Endothelial cell of hepatic sinusoid (primary cell): Measurements from ENCODE around the gene GARNL3.

Experiments
- in situ Hi-C: cut with HindIII; loops from 2 replicates; pipeline ENCODE4 v1.10.0; 2017; ENCODE audit warnings: low sequenced_read_pairs

The GARNL3 gene

DNA sequence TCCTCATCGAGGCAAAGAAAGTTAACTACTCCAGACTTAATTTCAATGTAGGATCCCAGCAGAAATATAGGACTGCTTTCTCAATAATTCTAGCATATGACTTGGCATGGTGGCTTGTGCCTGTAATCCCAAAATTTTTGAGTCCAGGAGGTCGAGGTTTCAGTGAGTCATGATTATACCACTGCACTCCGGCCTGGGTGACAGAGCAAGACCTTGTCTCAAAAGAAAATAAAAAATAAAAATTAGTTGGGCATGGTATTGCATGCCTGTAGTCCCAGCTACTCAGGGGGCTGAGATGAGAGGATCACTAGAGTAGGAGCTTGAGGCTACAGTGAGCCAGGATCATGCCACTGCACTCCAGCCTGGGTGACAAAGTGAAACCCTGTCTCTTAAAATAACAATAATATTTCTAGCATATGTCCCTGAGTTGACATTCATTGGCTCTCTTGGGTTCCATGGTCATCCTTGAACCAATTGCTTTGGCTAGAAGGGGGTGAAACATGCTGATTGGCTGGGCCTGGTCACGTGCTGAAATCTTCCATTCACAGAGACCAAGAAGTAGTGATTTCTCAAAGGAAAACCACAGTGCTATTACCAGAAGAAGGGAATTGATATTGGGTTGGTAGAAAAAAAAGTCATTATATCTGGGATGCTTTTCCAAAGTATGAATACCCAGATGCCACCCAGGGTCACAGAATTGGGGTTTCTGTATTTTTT, 31.6 kb upstream of the GARNL3 start:
- in situ Hi-C loops = loop anchor here (5.0 kb wide), 1 partner anchor 174 kb away; no protein-coding TSS in a partner anchor

DNA sequence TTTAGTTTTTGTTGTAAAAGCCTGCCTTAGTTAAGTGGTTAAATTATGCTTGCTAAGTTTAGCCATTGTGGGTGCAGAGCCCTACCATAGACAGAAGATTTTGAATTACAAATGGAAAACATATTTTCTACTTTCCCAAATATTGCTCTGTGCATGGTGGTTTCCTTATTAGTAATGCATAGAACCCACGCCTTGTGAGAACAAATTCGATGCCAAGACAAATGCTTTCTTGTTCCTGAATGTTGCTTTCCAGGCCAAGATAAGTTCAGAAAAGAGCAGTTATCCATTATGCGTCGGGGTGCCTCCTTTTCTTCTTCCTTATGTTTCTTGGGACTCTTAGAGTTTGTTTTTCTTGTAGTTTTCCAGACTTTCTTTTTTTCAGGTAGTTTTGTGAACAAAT, 31.0 kb upstream of the GARNL3 start:
- in situ Hi-C loops = loop anchor here (5.0 kb wide), 1 partner anchor 174 kb away; no protein-coding TSS in a partner anchor

DNA sequence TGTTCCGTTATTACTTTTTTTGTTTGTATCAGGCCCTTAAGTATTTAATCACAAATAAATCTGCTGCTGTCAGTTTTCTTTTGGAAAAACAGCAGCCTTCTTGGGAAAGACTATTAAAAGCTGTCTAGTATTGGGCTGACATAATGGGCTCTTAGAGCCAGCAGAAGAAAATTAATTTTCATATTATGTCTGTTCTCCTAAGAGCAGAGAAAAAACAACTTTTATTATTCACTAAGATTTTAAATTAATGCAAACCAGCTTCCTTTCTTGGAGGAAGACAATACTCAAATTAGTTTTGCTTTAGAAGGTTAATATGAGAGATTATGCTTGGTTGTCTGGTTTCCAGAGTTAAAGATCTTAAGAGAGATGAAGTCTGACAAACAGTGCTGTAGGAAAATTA, 30.6 kb upstream of the GARNL3 start:
- in situ Hi-C loops = loop anchor here (5.0 kb wide), 1 partner anchor 173 kb away; no protein-coding TSS in a partner anchor

DNA sequence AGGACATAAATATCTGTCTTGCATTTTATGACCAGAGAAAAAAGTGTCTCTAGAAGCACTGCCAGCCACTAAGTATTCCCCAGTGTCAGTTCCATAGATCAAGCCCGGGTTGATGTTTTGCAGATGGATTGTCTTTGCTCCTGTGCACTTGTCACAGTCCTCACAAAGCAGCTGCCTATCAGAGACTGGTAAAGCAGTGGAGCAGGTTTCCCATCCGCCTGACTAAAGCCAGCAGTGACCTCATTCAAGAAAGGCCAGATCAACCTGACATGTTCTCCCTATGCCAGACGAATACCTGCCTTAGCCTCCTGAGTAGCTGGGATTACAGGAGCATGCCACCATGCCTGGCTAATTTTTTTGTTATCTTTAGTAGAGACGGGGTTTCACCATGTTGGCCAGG, 26.8 kb upstream of the GARNL3 start:
- in situ Hi-C loops = no loop called here

DNA sequence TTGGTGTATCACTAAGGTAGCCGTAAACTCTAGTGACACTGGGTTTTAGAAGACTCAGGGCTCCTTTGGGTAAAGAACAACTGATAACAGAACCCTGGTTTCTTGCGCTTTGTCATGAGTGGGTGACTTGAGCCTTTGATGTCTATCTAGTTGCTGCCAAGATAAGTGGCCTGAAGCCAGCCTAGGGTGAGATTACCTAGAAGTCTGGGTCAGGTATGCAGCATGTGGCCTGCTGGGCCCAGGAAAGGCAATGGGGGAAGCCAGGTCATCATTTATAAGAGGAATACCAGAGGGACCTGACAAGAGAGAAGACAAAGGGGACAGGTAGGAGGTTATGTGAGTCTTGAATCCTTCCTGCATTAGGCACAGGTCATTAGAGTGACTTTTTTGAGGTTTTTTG, 23.2 kb upstream of the GARNL3 start:
- in situ Hi-C loops = no loop called here

DNA sequence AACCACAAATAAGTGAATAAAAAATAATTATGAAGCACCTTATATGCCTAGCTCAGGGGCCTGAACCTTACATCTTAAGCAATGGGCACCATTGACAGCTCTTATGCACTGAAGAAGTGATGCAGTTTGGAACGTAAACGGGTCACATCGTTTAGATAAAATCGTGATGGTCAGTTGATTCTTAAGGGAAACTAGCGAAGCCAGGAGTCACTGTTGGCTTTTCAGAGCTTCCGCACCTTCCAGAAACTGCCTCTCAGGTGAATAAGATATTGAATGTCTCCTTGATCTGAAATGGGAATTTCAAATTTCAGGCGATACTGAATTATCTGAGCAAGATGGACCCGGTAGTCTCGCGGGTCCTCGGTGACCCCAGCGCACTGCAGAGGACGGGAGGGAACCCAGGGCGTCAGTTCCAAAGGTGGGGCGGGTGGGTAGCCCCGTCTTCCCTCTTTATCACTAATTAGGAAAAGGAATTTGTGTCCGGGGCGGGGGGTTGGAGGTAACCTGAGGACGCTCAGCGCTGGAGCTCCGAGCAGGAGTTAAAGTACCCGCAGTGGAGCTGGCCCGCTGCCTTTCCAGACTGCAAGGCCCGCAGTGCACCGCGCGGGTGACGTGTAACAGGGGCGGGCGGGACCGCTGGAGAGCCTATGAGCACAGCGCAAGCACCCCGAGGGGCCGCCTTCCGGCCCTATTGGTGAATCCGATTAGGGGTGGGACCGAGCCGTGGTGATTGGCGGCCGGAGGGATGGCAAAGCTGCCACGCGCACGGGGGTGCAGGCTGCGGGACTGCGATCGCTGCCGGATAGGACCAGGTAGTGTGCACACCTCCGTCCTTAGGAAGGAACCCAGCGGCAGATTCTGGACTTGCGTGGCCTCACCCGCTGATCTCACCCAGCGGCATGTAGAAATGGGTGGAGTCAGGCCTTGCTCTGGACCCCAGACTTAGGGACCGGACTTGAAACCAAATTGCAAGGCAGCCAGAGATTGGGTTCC, 19.7 kb upstream of the GARNL3 start:
- in situ Hi-C loops = no loop called here

DNA sequence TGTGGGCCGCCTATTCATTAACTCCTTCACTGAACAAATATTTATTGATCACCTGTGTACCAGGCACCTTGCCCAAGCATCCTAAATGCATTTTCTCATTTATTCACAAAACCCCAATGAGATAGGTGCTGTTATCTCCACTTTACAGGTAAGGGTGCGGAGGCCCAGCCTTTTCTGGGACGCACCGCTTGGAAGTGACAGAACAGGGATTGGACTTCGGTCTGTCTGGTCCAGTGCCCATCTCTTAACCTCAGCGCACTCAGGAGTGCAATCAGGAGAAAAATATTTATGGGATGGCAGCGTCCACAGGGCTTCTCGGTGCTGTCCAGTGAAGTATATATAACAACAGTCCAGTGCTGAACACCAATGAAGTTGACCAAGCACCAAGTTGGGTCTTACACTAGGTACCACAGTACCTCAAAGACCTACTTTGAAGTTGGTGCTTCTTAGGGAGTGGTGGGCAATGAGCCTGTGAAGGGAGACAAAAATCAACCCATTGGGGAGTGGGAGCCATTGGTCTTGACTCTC, 18.9 kb upstream of the GARNL3 start:
- in situ Hi-C loops = no loop called here

DNA sequence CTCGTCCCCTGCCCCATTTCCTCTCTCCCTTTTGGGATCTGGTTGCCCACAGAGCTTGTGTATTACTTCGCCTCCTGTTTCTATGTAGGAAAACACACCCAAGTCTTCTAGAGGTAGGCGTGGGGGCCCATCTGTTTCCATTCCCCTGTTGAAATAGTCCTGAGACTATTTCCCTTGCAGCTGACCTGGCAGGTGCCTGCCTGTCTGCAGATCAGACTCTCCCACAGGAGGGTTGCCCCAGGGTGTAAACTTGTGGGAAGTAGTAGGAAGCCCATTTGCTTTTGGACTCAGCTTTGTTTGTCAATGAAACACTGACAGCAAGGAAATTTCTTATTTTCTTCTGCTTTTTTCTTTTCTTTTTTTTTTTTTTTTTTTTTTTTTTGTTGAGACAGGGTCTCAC, 16.3 kb upstream of the GARNL3 start:
- in situ Hi-C loops = no loop called here

DNA sequence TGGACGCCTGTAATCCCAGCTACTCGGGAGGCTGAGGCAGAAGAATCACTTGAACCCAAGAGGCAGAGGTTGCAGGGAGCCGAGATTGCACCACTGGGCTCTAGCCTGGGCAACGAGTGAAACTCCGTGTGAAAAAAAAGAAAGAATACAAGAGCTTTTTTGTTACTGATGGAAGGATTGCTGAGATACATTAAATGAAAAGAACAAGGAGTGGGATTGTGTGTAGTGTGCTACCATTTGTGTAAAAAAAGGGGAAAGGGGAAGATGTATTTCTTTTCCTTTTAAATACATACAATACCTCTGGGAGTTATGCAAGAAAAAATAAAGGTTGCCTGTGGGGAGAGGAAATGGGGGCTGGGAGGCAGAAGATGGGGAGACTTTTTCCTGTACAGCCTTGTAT, 14.7 kb upstream of the GARNL3 start:
- in situ Hi-C loops = loop anchor here (5.0 kb wide), 1 partner anchor 97 kb away; no protein-coding TSS in a partner anchor

DNA sequence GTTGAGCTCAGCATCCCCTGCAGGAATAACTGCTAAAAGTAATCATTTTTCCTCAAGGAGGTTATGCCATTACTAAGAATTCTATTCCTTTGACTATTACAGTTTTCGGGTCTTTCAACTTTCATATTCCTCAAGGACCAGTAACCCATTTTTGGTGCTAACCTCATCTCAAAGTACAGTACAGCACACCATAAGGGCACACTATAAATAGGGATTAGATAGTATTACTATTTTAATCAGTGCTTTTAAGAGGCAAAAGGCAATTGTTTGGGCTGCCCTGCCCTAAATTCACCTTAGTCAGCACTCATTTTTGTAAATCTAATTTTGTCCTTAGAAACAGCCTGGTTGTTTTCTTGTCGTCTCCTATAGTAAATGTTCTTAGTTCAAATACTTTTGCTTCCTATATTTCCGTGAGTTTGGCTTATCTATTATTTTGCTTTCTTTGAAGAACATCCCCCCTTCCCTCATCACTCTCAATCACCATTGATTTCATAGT, 13.6 kb upstream of the GARNL3 start:
- in situ Hi-C loops = loop anchor here (5.0 kb wide), 1 partner anchor 96 kb away; no protein-coding TSS in a partner anchor

DNA sequence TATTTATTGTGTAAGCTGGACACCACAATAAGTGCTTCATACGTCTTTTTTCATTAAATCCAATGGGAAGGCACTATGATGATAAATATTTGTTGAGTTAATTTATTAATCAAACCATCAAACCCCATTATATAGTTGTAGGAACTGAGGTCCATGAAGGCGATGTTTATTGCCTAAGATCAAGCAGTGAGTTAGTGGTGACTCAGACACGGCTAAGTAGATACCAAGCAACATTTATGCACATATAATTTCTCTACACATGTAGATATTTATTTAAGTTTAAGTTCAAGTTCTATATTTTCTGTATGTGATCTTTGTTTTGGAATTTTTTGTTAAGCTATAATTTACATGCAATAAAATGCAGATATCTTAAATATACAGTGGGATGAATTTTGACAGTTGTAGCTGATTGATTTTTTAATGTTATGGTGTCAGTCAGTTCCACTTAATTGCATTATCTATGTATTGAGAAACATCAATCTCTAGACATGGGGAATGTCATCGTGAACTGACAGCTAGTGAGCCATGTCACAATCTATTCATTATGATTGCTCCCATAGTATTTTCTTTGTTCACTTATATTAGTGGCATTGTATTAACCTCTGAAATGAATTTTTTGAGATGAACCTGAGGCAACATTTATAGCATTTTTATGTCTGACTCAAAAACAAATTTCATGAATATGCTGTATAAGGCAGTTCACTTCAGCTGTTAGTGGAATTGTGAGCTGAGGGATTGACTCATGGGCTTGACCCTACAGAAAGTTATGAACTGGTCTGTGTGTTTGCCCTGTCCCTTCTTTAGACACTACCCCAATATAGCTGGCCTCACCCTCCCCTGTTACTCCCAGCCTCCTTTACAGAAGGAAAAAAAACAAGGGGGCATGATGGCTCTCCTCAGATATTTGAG, 11.9 kb upstream of the GARNL3 start:
- in situ Hi-C loops = loop anchor here (5.0 kb wide), 1 partner anchor 95 kb away; no protein-coding TSS in a partner anchor

DNA sequence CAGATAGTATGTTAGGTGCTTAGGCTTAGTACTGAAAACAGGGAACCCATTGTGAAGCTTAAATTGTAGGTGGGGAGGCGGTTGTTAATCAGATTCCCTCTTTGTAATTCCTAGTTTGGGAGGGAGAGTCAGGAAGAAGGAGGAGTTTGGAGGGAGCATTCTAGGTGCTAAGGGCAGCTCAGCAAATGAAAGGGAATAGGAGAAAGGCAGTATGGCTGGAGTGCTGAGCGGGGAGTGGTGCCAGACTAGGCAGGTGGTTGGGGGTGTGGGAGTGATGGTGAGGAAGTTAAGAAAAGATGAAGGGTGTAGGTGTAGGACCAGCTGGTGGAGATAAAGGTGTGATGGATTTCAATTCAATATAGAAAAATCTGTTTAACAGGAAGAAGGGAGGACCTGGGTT, 11.1 kb upstream of the GARNL3 start:
- in situ Hi-C loops = loop anchor here (5.0 kb wide), 1 partner anchor 94 kb away; no protein-coding TSS in a partner anchor

DNA sequence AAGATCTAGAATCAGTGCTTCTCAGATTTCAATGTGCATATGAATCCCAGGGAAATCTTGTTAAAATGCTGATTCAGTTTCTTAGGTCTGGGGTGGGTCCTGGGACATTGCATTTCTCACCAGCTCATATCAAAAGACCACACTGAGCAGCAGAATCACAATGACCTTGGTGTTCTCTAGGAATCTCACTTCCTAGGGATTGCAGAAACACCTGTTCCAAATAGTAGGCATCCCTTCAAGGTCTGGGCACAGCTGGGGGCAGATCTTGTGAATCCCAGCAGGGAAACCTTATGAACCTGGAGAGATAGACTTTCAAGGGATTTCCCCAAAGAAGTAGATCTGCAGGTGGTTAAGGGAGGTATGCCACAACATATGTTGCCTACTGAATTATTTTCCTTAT, 8.9 kb upstream of the GARNL3 start:
- in situ Hi-C loops = no loop called here

DNA sequence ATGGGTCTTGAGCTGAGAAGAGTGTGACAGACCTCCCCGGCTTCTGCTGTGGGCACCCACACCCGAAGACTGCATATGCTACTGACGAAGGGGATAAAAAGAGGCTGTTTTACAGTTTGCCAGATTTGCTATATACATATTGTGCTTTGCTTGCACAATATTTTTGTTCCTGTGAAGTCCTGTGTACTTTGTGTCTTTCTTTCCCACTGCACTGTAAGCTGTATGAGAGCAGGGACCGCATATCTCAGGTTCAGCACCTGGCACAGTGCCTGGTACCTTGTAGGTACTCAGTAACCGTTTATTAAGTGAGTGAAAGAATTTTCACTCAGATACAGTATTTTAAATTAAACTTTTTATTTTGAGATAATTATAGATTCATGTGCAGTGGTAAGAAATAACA, 8.2 kb upstream of the GARNL3 start:
- in situ Hi-C loops = no loop called here

DNA sequence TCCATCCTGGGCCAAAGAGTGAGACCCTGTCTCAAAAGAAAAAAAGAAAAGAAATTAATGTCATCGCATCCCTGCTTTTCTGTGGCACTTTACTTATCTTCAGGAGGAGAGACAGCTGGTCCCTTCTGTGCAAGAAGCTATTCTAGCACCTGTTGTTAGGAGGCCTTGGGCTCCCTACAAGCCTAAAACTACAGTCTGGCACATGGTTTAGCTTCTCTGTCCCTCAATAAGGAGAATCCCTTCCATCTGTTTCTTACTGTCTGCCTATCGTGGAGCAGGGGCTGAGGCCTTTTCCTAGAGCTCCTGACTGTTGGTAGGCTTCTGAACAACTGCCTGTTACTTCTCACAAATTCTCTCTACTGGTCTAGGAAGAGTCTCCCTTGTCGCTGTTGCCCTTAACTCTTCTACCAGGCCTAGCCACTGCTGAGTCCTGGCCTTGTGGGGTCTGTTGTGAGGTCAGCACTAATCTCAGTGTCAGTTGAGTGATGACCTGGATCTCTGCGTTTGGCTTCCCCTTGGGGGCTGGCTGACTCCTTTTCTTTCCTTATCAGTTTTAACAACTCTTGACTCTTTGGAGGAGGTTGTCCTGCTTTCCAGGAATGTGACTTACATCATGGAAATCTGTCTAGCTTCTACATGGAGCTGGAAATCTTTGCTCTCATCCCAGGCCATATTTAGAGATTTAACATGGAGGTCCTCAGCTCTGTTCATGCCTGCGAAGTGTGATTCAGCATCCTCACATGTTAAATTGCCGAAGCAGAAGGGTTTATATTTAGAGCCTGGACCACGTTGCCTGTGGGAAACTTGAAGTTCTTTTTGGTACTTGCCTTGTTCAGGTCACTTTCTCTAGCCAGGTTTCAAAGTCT, 5.7 kb upstream of the GARNL3 start:
- in situ Hi-C loops = no loop called here

DNA sequence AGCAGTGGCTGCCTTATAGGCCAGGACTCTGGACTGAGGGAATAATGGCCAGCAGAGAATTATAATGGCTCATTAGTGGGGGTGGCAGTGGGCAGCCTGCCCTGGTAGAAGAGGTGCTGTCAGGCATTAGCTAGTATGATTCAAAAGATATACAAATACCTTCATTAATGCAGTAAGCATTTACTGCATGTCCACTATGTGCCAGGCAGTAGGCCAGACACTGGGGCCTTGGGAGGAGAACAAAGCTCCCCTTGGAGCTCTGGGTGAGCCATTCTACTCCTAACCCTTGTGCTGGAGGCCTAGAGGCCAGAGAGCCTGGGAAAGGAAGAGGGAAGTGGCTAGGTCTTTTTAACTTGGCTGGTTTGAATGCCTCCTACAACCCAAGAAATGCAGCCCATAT, 2.0 kb upstream of the GARNL3 start:
- in situ Hi-C loops = no loop called here

DNA sequence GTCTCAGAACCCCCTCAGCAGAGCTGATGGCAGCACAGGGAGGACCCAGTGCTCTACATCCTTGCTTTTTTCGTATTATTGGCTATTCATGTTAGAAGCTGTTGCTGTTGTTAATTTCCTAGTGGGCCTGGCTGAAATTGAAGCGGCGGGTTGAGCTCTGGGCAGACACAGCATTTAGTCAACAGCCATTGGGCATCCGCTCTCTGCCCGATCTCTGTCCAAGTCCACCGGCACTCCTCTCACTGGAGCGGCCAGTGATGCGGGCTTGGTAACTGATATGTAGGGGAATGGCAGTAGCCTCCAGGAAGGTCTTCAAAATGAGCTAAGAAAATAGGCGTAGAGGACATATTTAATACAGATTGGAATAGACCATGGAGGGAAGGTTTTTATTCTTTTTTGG, 1.3 kb upstream of the GARNL3 start:
- in situ Hi-C loops = no loop called here

DNA sequence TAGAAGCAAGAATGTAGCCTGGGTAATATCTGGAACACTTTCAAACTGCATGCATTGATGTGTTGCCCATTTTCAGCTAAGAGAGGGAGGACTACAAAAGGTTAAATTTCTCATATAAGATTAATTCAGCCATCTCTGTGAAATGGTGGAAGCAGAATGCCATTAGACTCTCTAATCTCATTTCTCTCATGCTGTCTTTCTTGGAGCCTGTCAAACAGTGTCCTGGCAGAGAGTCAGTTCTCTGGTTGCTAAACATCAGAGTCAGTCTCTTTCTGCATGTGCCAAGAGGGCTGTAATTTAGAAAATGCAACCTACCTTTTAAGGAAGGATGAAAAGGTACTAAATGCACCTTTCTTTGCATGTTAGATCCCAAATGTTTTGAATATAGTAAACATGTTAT, 910 bp upstream of the GARNL3 start:
- in situ Hi-C loops = no loop called here
